HG02981 (cell line): Measurements from ENCODE around the gene UBE4A.
A peak's percentile ranks its signal among the peaks of the same experiment; 100 is the strongest.

Experiments used
- ATAC-seq: cut with Tn5 transposase; IDR thresholded peaks from one replicate; pipeline ENCODE4 v1.9.1; 2021; ENCODE audit warnings: mild to moderate bottlenecking, moderate library complexity; ENCODE audit not compliant: unreplicated experiment

UBE4A gene

GRCh38 chr11:118437208-118438125, 78.1 kb downstream of the UBE4A start:
- ATAC-seq = no peak

- no peak for ATAC-seq
Observed at GRCh38 chr11:118438314-118438931, 79.0 kb downstream of the UBE4A start.

- ATAC-seq = no peak
Observed at GRCh38 chr11:118439646-118440045, 80.2 kb downstream of the UBE4A start.

GRCh38 chr11:118441770-118442275, 82.4 kb downstream of the UBE4A start:
- no peak for ATAC-seq

GRCh38 chr11:118442301-118442700, 82.9 kb downstream of the UBE4A start:
- no peak for ATAC-seq

- no peak for ATAC-seq
Observed at GRCh38 chr11:118442908-118443589, 83.6 kb downstream of the UBE4A start.

GRCh38 chr11:118443590-118444218, 84.3 kb downstream of the UBE4A start:
- ATAC-seq = no peak

GRCh38 chr11:118447423-118447822, 88.0 kb downstream of the UBE4A start:
- no peak for ATAC-seq

- peak; percentile 88 for ATAC-seq
Observed at GRCh38 chr11:118448294-118448693, 88.9 kb downstream of the UBE4A start.
